Tibial nerve (tissue), 4 donors: ENCODE data around the gene VAMP2. TPM values are rescaled to one million over a fixed set of nuclear protein-coding genes. Genes with fewer than 3 reads are reported as not detected.

Experiments
- DNase-seq, 2 donors: peaks; one replicate each; pipeline ENCODE4 v3.0.0-alpha.2; 2019; ENCODE audit warnings: low spot score in 2 of 2
- H3K27ac ChIP-seq, 4 donors: fragments of 200-600 bp; sonication (generic) in 3 of 4; one replicate each; pipeline ENCODE4 v1.5.1; 2017 to 2019; ENCODE audit warnings: mild to moderate bottlenecking in 1 of 4
- H3K27me3 ChIP-seq, 2 donors: fragments of 200-600 bp; sonication (generic) in 1 of 2; one replicate each; pipeline versions ENCODE4 v1.5.1 to v1.6.0; 2017 to 2019
- H3K36me3 ChIP-seq, 3 donors: fragments of 200-600 bp; sonication (generic); one replicate each; pipeline ENCODE4 v1.5.1; 2018 to 2019
- H3K4me1 ChIP-seq, 4 donors: fragments of 200-600 bp; sonication (generic) in 3 of 4; one replicate each; pipeline ENCODE4 v1.5.1; 2017 to 2019
- H3K4me3 ChIP-seq, 4 donors: fragments of 200-600 bp; sonication (generic) in 3 of 4; one replicate each; pipeline ENCODE4 v1.5.1; 2017 to 2019; ENCODE audit warnings: mild to moderate bottlenecking in 1 of 4, moderate library complexity in 1 of 4
- H3K9me3 ChIP-seq, 4 donors: fragments of 200-600 bp; sonication (generic) in 3 of 4; one replicate each; pipeline ENCODE4 v1.5.1; 2017 to 2019
- CTCF ChIP-seq, 5 experiments: fragments of 200-600 bp in 3 of 5; fragments of 450-650 bp in 2 of 5; sonication (generic) in 3 of 5; IDR thresholded peaks; one replicate each; pipeline ENCODE4 v1.5.1; 2016 to 2019; ENCODE audit warnings: antibody characterized with exemption in 5 of 5, mild to moderate bottlenecking in 3 of 5, moderate library complexity in 2 of 5
- EP300 ChIP-seq, 2 donors: sonication (generic); formaldehyde crosslinking; IDR thresholded peaks; one replicate each; pipeline ENCODE4 v1.6.1; 2017; ENCODE audit warnings: antibody characterized with exemption in 2 of 2, mild to moderate bottlenecking in 1 of 2
- POLR2A ChIP-seq, 2 donors: fragments of 450-650 bp; IDR thresholded peaks; one replicate each; pipeline ENCODE4 v1.6.1; 2017; ENCODE audit warnings: antibody characterized with exemption in 2 of 2, mild to moderate bottlenecking in 2 of 2, moderate library complexity in 2 of 2
- WGBS, 2 donors: methylation state at CpG; one replicate each; pipeline ENCODE4 v1.1.5; 2018; 5-methylcytosine and 5-hydroxymethylcytosine counted together
- total RNA-seq, 4 donors: library from RNA; depleted of rRNA; stranded (reverse); fragments of >200 nt; gene quantifications; one replicate each; pipeline ENCODE4 v1.1.0, GENCODE V29; 2016

VAMP2 gene
- total RNA-seq, 4 donors from 2014 or later, result 48.0 to 72.1 (median 59.0) TPM

- 80 to 84% methylated on average over 6 of the region's 6 CpGs for WGBS, 2 donors
- no peak for TF ChIP-seq EP300 (IDR thresholded peaks at IDR 0.05)
- no peak for TF ChIP-seq POLR2A (IDR thresholded peaks at IDR 0.05)
- TF ChIP-seq CTCF (IDR thresholded peaks at IDR 0.05), result no peak
- Histone ChIP-seq H3K27me3 (no peaks in the 10 kb centered on the region), H3K4me3 (no peak overlapping the region), H3K4me1 (peaks cover 0 to 24% (median 17%) of the 10 kb centered on the region in 4 donors), H3K36me3 (no peaks in the 10 kb centered on the region), H3K27ac (peak overlapping the region in 2 of 4 donors; percentile 56 to 57), H3K9me3 (no peaks in the 10 kb centered on the region)
- DNase-seq, result no peak
These were observed 4.0 kb upstream of the VAMP2 start for GRCh38 chr17:8166731-8167130.

- no peak overlapping the region for H3K4me3 ChIP-seq
- H3K27me3 ChIP-seq, result no peaks in the 10 kb centered on the region
- H3K27ac ChIP-seq, result peak overlapping the region; percentile 98 to 100 (median 100)
- 64 to 74% methylated on average over 6 of the region's 6 CpGs for WGBS, 2 donors
- no peaks in the 10 kb centered on the region for H3K9me3 ChIP-seq
- peaks cover 0 to 17% (median 3%) of the 10 kb centered on the region in 3 donors for H3K36me3 ChIP-seq
- peaks cover 0 to 42% (median 28%) of the 10 kb centered on the region in 4 donors for H3K4me1 ChIP-seq
- TF ChIP-seq POLR2A (IDR thresholded peaks at IDR 0.05) (no peak), EP300 (IDR thresholded peaks at IDR 0.05) (no peak), CTCF (IDR thresholded peaks at IDR 0.05) (no peak)
- no peak for DNase-seq
These were observed 2.0 kb upstream of the VAMP2 start for GRCh38 chr17:8164815-8165131.

- peak; percentile 11 to 51 for TF ChIP-seq EP300 (IDR thresholded peaks at IDR 0.05)
- TF ChIP-seq POLR2A (IDR thresholded peaks at IDR 0.05), result no peak
- no peak for TF ChIP-seq CTCF (IDR thresholded peaks at IDR 0.05)
- Histone ChIP-seq H3K27ac (peak overlapping the region; percentile 98 to 100 (median 100)), H3K9me3 (no peaks in the 10 kb centered on the region)
These were observed 1.4 kb upstream of the VAMP2 start for GRCh38 chr17:8163978-8164814.

GRCh38 chr17:8162997-8163977, 539 bp upstream of the VAMP2 start:
- Histone ChIP-seq H3K4me1 (peaks cover 0 to 57% (median 40%) of the 10 kb centered on the region in 4 donors), H3K36me3 (peaks cover 0 to 24% (median 3%) of the 10 kb centered on the region in 3 donors), H3K27ac (peak overlapping the region; percentile 98 to 100 (median 100)), H3K9me3 (no peaks in the 10 kb centered on the region), H3K27me3 (no peaks in the 10 kb centered on the region), H3K4me3 (peak overlapping the region; percentile 67 to 100 (median 86))
- WGBS, 2 donors, result 4 to 12% methylated on average over 19 to 33 of the region's 55 CpGs
- TF ChIP-seq EP300 (IDR thresholded peaks at IDR 0.05) (no peak), POLR2A (IDR thresholded peaks at IDR 0.05) (no peak), CTCF (IDR thresholded peaks at IDR 0.05) (no peak)
- peak in 1 of 2 donors; percentile 20 for DNase-seq

More at GRCh38 chr17:8163978-8164814, 1.4 kb upstream of the VAMP2 start:
- peak in 1 of 2 donors; percentile 78 for DNase-seq
- H3K36me3 ChIP-seq, result peaks cover 0 to 22% (median 3%) of the 10 kb centered on the region in 3 donors
- H3K4me1 ChIP-seq, result peaks cover 0 to 48% (median 34%) of the 10 kb centered on the region in 4 donors
- peak overlapping the region in 3 of 4 donors; percentile 4 to 67 (median 9) for H3K4me3 ChIP-seq
- H3K27me3 ChIP-seq, result no peaks in the 10 kb centered on the region
- WGBS, 2 donors, result 17 to 21% methylated on average over 13 of the region's 13 CpGs
